GM12864 (cell line): Measurements from ENCODE around the gene MFSD6.
"Not testable (repeated sequence)": the region's sequence is repeated elsewhere in the genome, so short reads cannot be mapped to it uniquely, and the experiment has no call there.

Experiments used
- DNase-seq: peaks from one replicate; pipeline ENCODE4 v3.0.0-alpha.2; 2011; ENCODE audit warnings: low read depth
- H3K4me3 ChIP-seq: 2 replicates; pipeline ENCODE4 v1.5.1; 2011; ENCODE audit warnings: mild to moderate bottlenecking, low read depth, low read length, control low read depth
- CTCF ChIP-seq: IDR thresholded peaks from 2 replicates; pipeline ENCODE4 v1.5.1; 2011; ENCODE audit warnings: low read depth, mild to moderate bottlenecking, moderate library complexity, low read length, control low read depth, inconsistent platforms; ENCODE audit errors: missing control alignments

MFSD6 gene

GRCh38 chr2:190505696-190506095 lies 97.5 kb downstream of the MFSD6 start:
- H3K4me3 ChIP-seq: no peak overlapping the region
- no peak for DNase-seq
- TF ChIP-seq CTCF: no peak

GRCh38 chr2:190506666-190507065 lies 98.5 kb downstream of the MFSD6 start:
- no peak overlapping the region for H3K4me3 ChIP-seq
- no peak for TF ChIP-seq CTCF
- DNase-seq: no peak

- no peak for TF ChIP-seq CTCF
- H3K4me3 ChIP-seq: no peak overlapping the region
- DNase-seq: no peak
These were observed 99.0 kb downstream of the MFSD6 start for GRCh38 chr2:190507135-190507534.

- H3K4me3 ChIP-seq, DNase-seq: not testable (repeated sequence)
These were observed 101.7 kb downstream of the MFSD6 start for GRCh38 chr2:190509895-190510294.

- peak; percentile 21 for TF ChIP-seq CTCF
- H3K4me3 ChIP-seq: no peak overlapping the region
- DNase-seq: no peak
These were observed 102.9 kb downstream of the MFSD6 start for GRCh38 chr2:190511104-190511503.

- no peak for DNase-seq
- no peak overlapping the region for H3K4me3 ChIP-seq
- no peak for TF ChIP-seq CTCF
These were observed 104.5 kb downstream of the MFSD6 start for GRCh38 chr2:190512539-190513095.

- H3K4me3 ChIP-seq: no peak overlapping the region
- no peak for DNase-seq
- TF ChIP-seq CTCF: no peak
These were observed 105.7 kb downstream of the MFSD6 start for GRCh38 chr2:190513877-190514276.
